Ovary (tissue), 3 donors: Measurements from ENCODE around the gene CMTM7.

ENCODE experiments used
- CTCF ChIP-seq, 3 donors: fragments of 450-650 bp in 2 of 3; fragments of 200-600 bp in 1 of 3; IDR thresholded peaks; one replicate each; pipeline versions ENCODE4 v1.5.1 to v1.8.0; 2016 to 2022; ENCODE audit warnings: antibody characterized with exemption in 3 of 3, mild to moderate bottlenecking in 1 of 3
- POLR2A ChIP-seq: fragments of 450-650 bp; IDR thresholded peaks from one replicate; pipeline ENCODE4 v1.6.1; 2017; ENCODE audit warnings: antibody characterized with exemption, mild to moderate bottlenecking, moderate library complexity
- donor health status: DM: no; HTN: no; CAD: no.

- no peak for TF ChIP-seq CTCF (IDR thresholded peaks at IDR 0.05)
- TF ChIP-seq POLR2A = no peak
These were observed 56.3 kb downstream of the CMTM7 start for GRCh38 chr3:32447865-32448400.
